WERI-Rb-1 (cell line): Measurements from ENCODE around the gene MAP4K3.

Experiments
- DNase-seq: peaks from one replicate; pipeline ENCODE4 v3.0.0-alpha.2; 2020
- H3K27ac ChIP-seq: fragments of 250-450 bp; sonication (Bioruptor Pico); 2 replicates; pipeline ENCODE4 v1.5.1; 2020; ENCODE audit warnings: mild to moderate bottlenecking, moderate library complexity
- H3K27me3 ChIP-seq: fragments of 250-450 bp; sonication (Bioruptor Pico); 2 replicates; pipeline ENCODE4 v1.5.1; 2021; ENCODE audit warnings: mild to moderate bottlenecking, low read depth, moderate library complexity; ENCODE audit not compliant: insufficient read depth, severe bottlenecking
- H3K36me3 ChIP-seq: fragments of 250-450 bp; sonication (Bioruptor Pico); 2 replicates; pipeline ENCODE4 v1.5.1; 2020; ENCODE audit warnings: mild to moderate bottlenecking, moderate library complexity
- H3K4me3 ChIP-seq: 2 replicates; pipeline ENCODE4 v1.5.1; 2011; ENCODE audit warnings: low read depth, mild to moderate bottlenecking, control low read depth, low read length
- H3K9me3 ChIP-seq: fragments of 250-450 bp; sonication (Bioruptor Pico); 2 replicates; pipeline ENCODE4 v1.5.1; 2021; ENCODE audit warnings: mild to moderate bottlenecking, moderate library complexity; ENCODE audit not compliant: severe bottlenecking
- CTCF ChIP-seq: IDR thresholded peaks from 2 replicates; pipeline ENCODE4 v1.5.1; 2011; ENCODE audit warnings: low read depth, mild to moderate bottlenecking, control low read depth, inconsistent platforms, low read length

MAP4K3 gene

GRCh38 chr2:39437522-39438296 is 624 bp upstream of the MAP4K3 start:
- no peak for TF ChIP-seq CTCF
- H3K4me3 ChIP-seq = peak overlapping the region; percentile 86
- H3K9me3 ChIP-seq = no peaks in the 10 kb centered on the region
- H3K27me3 ChIP-seq = no peaks in the 10 kb centered on the region
- H3K27ac ChIP-seq = peak overlapping the region; percentile 98
- peak; percentile 78 for DNase-seq
- peaks cover 10% of the 10 kb centered on the region for H3K36me3 ChIP-seq

- H3K9me3 ChIP-seq = no peaks in the 10 kb centered on the region
- H3K27me3 ChIP-seq = no peaks in the 10 kb centered on the region
- TF ChIP-seq CTCF = no peak
- no peak for DNase-seq
- peaks cover 10% of the 10 kb centered on the region for H3K36me3 ChIP-seq
- H3K27ac ChIP-seq = peak overlapping the region; percentile 98
- H3K4me3 ChIP-seq = peak overlapping the region; percentile 86
Observed at GRCh38 chr2:39435741-39436591, 1.1 kb downstream of the MAP4K3 start.

- DNase-seq = peak; percentile 61
- Histone ChIP-seq H3K36me3 (peaks cover 10% of the 10 kb centered on the region), H3K4me3 (peak overlapping the region; percentile 86), H3K27me3 (no peaks in the 10 kb centered on the region), H3K9me3 (no peaks in the 10 kb centered on the region), H3K27ac (no peak overlapping the region)
- no peak for TF ChIP-seq CTCF
Observed at GRCh38 chr2:39435234-39435633, 1.9 kb downstream of the MAP4K3 start.

- no peak overlapping the region for H3K4me3 ChIP-seq
- no peak overlapping the region for H3K27ac ChIP-seq
- no peak for DNase-seq
- H3K36me3 ChIP-seq = peaks cover 10% of the 10 kb centered on the region
- no peaks in the 10 kb centered on the region for H3K9me3 ChIP-seq
- TF ChIP-seq CTCF = no peak
- H3K27me3 ChIP-seq = no peaks in the 10 kb centered on the region
Observed at GRCh38 chr2:39434233-39434897, 2.7 kb downstream of the MAP4K3 start.

GRCh38 chr2:39433586-39434195 is 3.4 kb downstream of the MAP4K3 start:
- no peaks in the 10 kb centered on the region for H3K9me3 ChIP-seq

More at GRCh38 chr2:39433586-39434195, 3.4 kb downstream of the MAP4K3 start:
- TF ChIP-seq CTCF = no peak
- Histone ChIP-seq H3K36me3 (peaks cover 10% of the 10 kb centered on the region), H3K27me3 (no peaks in the 10 kb centered on the region), H3K27ac (no peak overlapping the region), H3K4me3 (no peak overlapping the region)
- DNase-seq = no peak
